ENCODE data around the gene TJAP1. TPM values are rescaled to one million over a fixed set of nuclear protein-coding genes. Genes with fewer than 3 reads are reported as not detected.

The TJAP1 gene
- total RNA-seq, 1 experiment from 2014 or later = 50.5 TPM

DNA sequence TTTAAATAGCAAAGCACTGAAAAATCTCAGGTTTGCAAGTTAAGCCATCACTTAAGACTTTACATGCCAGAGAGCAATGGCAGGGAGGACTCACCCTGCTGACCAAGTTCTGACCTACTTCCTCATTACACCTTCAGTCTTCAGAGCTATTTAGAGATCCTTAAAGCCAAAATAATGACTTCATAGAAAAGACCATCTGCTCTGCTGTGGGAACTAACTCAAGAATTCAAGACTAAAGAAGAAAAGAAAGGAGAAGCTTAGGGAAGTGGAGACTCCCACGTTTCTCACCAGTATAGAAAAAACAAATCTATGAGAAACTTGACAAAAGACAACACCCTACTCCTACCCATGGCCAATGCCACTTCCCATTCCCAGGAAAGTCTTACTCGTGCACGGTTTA lies 69.9 kb downstream of the TJAP1 start:
- peaks cover 54% of the 10 kb centered on the region for H3K36me3 ChIP-seq (ENCODE audit: low read depth)
- H3K4me3 ChIP-seq = no peak overlapping the region
- H2AFZ ChIP-seq = no peak overlapping the region
- no peaks in the 10 kb centered on the region for H4K20me1 ChIP-seq (ENCODE audit: insufficient read depth)
- no peaks in the 10 kb centered on the region for H3K27me3 ChIP-seq (ENCODE audit: insufficient read depth, low read depth)
- no peak for TF ChIP-seq CTCF (conservative IDR thresholded peaks at IDR 0.05)
- POLR2A ChIA-PET (ENCODE audit: unreplicated experiment) = no interaction called here
- no peaks in the 10 kb centered on the region for H3K9me2 ChIP-seq (ENCODE audit: insufficient read depth)
- CTCF ChIA-PET = no interaction called here
- no peaks in the 10 kb centered on the region for H3K4me1 ChIP-seq (replicated peaks; ENCODE audit: insufficient read depth)
- no peaks in the 10 kb centered on the region for H3K79me2 ChIP-seq (ENCODE audit: low read depth)
- no peak overlapping the region for H3K27ac ChIP-seq
- DNase-seq = no peak
- no peaks in the 10 kb centered on the region for H3K9me3 ChIP-seq (ENCODE audit: insufficient read depth, low read depth)
- intact Hi-C loops (cut with micrococcal nuclease; ENCODE audit: unreplicated experiment) = no loop called here
- no TSS peak for BruUV-seq (replicated peaks)
- H3K4me2 ChIP-seq = no peak overlapping the region
- 0 out of 2 replicates have a peak, but pooled peaks cover 5% of the 10 kb centered on the region for H3F3A ChIP-seq (ENCODE audit: insufficient read depth, low read depth)

Small RNA genes lying within 50 kb of the gene (microRNA-seq; reads per million reads assigned to microRNA genes)
- not detected for gene MIR6780B (ENCODE audit: borderline number of aligned reads, borderline replicate concordance)

Other genes starting within 250 kb of the TJAP1 start
- 43.5 and 57.0 TPM in 2 replicates for gene DNPH1, start 248.1 kb upstream of the TJAP1 start, total RNA-seq (2021)
- gene TTBK1, start 234.1 kb upstream of the TJAP1 start, total RNA-seq (2021) = 0.07 and 0.15 TPM in 2 replicates
- not detected in 2 replicates for gene SLC22A7, start 179.3 kb upstream of the TJAP1 start, total RNA-seq (2021)
- gene CRIP3, start 168.7 kb upstream of the TJAP1 start, total RNA-seq (2021) = 5.7 and 10.0 TPM in 2 replicates
- gene ZNF318, start 107.9 kb upstream of the TJAP1 start, total RNA-seq (2021) = 14.9 and 17.1 TPM in 2 replicates
- 28.4 and 28.7 TPM in 2 replicates for gene ABCC10, start 50.0 kb upstream of the TJAP1 start, total RNA-seq (2021)
- gene DLK2, start 22.0 kb upstream of the TJAP1 start, total RNA-seq (2021) = 3.6 and 6.2 TPM in 2 replicates
- gene LRRC73, start 32.8 kb downstream of the TJAP1 start, total RNA-seq (2021) = 0.55 and 1.5 TPM in 2 replicates
- gene YIPF3, start 39.4 kb downstream of the TJAP1 start, total RNA-seq (2021) = 91.3 and 98.4 TPM in 2 replicates
- 41.4 and 42.2 TPM in 2 replicates for gene POLR1C, start 39.5 kb downstream of the TJAP1 start, total RNA-seq (2021)
- 36.1 and 42.4 TPM in 2 replicates for gene XPO5, start 98.5 kb downstream of the TJAP1 start, total RNA-seq (2021)
- gene POLH, start 98.6 kb downstream of the TJAP1 start, total RNA-seq (2021) = 21.0 and 39.3 TPM in 2 replicates
- 70.8 and 89.4 TPM in 2 replicates for gene GTPBP2, start 151.7 kb downstream of the TJAP1 start, total RNA-seq (2021)
- gene MAD2L1BP, start 158.3 kb downstream of the TJAP1 start, total RNA-seq (2021) = 23.6 and 25.7 TPM in 2 replicates
- not detected in 2 replicates for gene RSPH9, start 167.5 kb downstream of the TJAP1 start, total RNA-seq (2021)
- gene MRPS18A, start 210.2 kb downstream of the TJAP1 start, total RNA-seq (2021) = 49.1 and 54.8 TPM in 2 replicates